NCI-H2029 treated with DMSO at 0.1 percent for 48 hours (cell line): Measurements from ENCODE around the gene GPR22.

Experiments
- DNase-seq: peaks from one replicate; lab custom pipeline; 2025; lab: John Stamatoyannopoulos, UW

Gene GPR22

DNA sequence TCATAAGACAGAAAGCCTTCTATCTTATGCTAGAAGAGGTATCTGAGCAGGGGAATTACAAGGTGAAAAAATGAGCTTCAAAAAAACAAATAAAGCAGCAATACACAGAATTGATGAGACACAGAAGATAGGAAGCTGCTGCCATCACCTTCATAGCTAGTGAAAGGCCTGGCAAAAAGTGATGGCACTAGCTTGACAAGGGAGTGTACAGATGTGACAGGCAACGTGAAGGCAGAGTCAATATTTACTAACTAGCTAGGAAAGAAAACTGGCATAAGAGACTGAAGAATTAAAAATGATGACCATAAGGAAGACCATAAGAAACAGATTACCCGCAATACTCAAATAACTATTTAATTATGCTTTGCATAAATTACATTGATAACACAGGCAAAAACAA is 9.4 kb downstream of the GPR22 start:
- no peak for DNase-seq

DNA sequence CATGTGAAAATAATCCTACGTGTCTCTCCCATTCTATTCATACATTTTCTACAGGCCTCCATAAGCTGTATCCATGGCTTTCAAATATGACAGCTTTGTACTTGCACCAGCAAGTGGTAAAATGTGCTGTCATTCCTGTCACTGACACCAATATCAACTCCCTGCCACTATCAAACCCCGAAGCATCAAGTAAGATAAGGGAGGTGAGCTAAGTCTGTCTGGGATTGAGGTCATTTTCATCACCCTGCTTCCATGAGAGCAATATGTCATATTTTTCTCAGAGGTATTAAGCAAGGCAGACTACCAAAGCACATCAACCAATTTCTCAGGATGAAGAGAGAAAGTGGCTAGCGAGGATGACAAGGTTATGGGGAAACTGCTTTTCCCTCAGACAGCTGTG is 11.1 kb downstream of the GPR22 start:
- no peak for DNase-seq

DNA sequence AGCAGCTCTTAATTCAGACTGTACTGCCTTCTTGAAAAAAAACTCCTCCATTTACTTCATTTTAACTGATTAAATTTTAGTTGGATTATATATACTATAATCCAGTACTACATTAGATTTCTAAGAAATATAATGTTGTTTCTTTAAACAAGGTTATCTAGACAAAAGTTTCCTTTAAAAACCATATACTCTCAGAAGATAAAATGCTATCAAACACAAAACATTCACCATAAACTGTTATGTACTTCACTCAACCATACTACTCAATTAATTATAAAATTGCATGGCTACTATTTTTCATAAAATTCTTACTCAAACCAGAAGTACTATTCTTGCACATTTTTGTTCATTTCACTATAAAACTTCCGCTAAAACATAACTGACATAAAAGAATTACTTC is 12.7 kb downstream of the GPR22 start:
- no peak for DNase-seq

DNA sequence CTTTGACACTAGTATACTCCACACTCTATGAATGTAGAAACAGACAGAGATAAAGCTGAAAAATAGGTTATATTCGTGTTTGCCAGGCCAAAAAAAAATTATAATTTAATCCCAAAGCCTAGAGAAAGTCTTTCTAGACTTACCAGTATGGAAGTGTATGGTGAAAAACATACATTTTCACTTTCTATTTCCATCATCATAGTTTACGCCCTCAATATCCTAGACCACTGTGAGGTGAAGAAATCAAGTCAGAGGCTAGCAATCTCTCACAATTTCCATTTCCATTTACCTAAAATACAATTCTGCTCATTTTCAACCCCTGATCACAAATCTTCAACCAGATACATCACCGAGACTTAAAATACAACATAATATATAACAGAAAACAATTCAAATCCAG is 16.2 kb downstream of the GPR22 start:
- no peak for DNase-seq

DNA sequence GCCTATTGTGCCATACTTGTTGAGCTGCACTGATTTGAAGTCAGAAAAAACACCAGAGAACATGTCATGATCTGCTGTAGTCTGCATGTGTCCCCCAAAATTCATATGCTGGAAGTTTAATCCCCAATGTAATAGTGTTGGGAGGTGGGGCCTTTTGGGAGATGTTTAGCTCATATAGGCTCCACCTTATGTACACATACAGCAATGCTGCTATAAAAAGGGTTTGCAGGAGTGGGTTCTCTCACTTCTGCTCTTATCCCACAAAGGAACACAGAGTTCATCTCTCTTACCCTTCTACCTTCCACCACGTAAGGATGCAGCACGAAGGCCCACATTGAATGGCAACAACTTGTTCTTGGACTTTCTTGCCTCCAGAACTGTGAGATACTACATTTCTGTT is 23.0 kb downstream of the GPR22 start:
- no peak for DNase-seq

DNA sequence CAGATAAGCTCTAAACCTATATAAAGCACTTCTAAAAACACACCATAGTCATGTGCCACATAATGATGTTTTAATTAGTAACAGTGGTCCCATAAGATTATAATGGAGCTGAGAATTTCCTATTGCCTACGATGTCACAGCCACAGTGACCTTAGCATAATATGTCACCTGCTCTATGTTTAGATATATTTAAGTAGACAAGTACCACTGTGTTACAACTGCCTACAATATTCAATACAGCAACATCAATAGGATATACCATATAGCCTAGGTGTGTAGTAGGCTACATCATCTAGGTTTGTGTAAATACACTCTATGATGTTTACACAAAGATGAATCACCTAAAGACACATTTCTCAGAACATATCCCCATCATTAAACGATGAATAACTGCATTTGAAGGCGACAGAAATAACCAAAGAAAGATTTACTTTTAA is 24.5 kb downstream of the GPR22 start:
- DNase-seq, result no peak

DNA sequence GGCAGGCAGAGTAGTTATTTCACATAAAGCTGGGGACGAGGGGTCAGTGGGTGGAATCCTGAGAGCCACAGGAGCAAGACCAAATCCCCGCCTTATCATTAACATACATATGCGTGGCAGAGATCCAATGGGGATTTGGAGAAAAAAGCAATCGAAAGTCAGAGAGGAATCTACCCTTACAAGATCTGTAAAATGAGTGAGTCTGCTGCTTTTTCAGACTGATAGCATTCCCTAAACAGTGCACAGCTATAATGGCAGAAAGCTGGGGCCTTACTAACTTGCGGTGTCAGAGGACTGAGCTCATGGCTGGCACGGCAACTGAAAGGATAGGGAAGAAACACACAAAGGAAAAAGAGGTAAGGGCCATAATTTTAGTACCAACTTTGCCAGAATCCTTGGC is 25.0 kb downstream of the GPR22 start:
- DNase-seq, result no peak

DNA sequence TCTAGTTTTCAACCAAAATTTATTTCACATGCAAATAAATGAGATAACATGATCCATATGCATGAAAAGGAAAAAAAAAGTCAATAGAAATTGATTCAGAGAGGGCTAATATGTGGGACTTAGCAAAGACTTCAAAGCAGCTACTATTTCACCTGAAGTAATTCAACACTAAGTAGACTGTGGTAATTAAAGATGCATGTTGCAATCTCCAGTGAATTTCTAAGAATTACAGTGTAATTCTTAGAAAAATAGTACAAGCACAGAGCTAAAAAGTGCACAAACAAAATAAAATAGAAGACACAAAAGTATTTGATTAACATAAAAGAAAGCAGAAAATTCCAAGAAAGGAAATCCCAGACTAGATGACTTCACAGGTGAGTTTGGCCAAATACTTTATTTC is 25.7 kb downstream of the GPR22 start:
- no peak for DNase-seq

DNA sequence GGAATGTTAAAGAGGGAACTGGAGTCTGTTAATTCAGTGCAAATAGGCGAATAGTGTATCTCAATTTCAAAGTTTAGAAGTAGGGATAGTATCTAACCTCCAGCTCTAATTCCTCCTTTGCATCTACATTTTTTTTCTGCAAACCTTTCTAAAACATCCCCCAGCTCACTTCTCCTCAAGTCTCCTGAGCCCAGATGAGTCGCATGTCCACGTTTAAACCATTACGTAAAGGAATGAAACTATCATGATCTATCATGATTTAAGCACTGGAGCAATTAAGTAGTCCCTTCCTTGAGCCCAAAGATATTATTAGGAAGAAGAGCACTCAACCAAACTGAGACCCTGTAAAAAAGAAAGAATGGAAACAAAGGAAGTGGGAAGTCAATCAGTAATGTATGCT is 29.9 kb downstream of the GPR22 start:
- no peak for DNase-seq

DNA sequence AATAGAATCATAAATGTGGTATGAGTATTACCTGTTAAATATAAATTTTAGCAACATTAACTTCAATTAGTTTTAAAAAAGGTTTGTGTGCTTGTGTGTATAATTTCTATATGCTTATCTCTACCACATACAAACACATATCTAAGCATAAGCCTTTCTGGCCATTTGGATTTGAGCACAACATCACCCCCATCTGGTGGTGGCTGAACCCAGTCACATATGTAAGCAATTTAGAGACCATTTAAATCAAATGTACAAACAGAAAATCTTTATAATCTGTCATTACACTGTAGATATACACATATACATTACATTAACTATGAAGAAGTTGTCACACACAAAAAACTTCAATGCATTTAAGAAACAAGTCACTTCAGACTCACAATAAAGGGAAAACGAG is 31.7 kb downstream of the GPR22 start:
- DNase-seq, result no peak

DNA sequence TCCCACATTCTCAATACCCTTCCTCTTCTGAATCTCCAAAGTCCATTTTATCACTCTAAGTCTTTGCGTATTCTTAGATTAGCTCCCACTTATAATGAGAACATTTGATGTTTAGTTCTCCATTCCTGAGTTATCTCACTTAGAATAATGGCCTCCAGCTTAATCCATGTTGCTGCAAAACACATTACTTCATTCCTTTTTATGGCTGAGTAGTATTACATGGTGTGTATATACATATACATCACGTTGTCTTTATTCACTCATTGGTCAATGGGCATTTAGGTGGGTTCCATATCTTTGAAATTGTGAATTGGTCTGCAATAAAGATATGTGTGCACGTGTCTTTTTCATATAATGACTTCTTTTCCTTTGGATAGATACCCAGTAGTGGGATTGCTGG is 32.3 kb downstream of the GPR22 start:
- no peak for DNase-seq

DNA sequence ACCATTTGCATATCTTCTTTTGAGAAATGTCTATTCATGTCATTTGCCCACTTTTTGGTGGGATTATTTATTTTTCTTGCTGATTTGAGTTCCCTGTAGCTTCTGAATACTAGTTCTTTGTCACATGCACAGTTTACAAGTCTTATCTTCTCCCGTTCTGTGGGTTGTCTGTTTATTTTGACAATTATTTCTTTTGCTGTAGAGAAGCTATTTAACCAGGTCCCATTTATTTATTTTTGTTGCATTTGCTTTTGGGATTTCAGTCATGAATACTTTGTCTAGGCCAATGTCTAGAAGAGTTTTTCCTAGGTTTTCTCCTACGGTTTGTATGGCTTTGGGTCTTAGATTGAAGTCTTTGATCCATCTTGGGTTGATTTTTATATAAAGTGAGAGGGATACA is 32.9 kb downstream of the GPR22 start:
- DNase-seq, result no peak

DNA sequence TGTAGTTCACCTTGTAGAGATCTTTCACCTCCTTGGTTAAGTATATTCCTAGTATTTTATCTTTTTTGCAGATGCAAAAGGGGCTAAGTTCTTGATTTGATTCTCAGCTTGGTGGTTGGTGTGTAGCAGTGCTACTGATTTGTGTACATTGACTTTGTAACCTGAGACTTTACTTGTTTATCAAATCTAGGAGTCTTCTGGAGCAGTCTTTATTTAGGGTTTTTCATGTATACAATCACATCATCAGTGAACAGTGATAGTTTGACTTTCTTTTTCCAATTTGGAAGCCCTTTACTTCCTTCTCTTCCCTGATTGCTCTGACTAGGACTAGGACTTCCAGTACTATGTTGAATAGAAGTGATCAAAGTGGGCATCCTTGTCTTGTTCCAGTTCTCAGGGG is 33.8 kb downstream of the GPR22 start:
- DNase-seq, result no peak

DNA sequence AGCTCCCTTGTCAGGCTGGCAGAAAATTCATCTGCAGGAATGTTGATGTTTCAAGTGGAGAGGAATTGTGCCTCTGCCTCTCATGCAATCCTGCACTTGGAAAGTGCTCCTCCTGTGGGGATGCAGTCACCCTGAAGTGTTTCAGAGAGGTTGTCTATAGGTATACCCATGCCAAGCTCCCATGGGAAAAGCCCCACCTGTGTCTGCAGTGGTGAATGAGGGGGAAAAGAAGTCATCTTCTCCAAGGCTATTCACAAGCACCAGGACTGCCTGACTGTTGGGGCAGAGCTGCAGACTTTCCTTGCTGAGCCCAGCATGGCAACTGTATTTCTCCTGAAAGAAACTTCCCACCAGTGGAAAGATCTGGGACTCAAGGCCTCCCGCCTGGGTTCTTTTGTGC is 35.5 kb downstream of the GPR22 start:
- DNase-seq, result no peak

DNA sequence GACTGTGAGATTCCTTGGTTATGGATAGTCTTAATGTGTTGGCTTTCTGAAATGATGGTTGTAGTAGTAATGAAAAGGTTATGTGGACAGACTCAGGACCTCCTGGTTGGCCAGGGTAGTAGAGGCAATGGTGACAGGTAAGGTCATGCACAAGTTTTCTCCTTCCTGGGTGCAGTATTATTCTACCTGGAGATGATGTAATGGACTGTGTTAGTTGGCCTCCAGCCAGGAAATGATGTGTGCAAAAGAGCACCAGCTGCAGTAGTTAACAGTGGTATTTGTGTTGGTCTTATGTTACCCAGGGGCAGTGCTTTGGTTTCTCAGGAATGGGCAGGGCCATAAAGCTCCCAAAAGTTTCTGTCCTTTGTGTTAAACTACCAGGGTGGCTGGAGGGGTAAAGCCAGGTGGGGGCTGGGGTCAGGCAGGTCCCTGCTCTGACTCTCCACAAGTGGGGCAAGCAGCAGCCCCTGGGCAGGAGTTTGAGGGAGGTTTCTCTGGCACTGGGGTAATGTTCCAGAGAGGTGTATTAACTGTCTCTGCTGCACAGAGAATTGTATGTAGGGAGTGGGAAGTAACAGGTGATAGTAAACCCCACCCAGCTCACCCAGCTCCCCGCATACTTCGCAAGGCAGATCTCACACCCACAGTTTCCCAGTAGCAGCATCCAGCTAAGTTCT is 36.3 kb downstream of the GPR22 start:
- peak; percentile 94 for DNase-seq

DNA sequence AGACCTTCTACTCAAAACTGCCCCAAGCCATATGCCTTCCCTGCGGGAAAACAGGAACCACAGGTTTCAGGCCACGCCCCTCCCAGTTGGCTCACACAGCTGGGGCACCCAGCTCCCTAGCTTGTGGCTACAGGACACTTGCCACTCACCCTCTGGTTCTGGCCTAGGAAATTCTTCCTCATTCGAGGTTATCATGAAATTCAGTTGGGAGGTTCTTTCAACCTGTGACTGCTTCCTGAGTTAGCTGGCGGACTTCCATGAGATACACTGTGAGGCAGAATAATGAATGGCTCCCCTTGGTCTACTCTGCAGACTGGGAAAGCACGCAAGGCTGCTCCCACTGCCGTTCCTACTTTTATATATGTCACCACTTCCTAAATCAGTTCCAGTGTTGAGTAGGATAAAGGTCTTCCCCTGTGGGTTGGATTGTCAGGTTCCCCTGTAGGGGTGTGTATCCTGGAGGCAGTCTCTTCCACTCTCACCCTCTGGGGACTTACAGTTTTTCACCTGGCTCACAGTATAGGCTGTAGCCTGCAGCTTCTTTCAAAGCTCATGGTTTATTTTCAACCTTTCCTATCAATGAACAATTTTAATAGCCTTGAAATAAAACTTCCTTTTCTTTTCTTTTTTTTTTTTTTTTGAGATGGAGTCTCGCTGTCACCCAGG is 37.0 kb downstream of the GPR22 start:
- peak; percentile 59 for DNase-seq
